ENCODE results near the gene SIX5.

Gene SIX5

DNA sequence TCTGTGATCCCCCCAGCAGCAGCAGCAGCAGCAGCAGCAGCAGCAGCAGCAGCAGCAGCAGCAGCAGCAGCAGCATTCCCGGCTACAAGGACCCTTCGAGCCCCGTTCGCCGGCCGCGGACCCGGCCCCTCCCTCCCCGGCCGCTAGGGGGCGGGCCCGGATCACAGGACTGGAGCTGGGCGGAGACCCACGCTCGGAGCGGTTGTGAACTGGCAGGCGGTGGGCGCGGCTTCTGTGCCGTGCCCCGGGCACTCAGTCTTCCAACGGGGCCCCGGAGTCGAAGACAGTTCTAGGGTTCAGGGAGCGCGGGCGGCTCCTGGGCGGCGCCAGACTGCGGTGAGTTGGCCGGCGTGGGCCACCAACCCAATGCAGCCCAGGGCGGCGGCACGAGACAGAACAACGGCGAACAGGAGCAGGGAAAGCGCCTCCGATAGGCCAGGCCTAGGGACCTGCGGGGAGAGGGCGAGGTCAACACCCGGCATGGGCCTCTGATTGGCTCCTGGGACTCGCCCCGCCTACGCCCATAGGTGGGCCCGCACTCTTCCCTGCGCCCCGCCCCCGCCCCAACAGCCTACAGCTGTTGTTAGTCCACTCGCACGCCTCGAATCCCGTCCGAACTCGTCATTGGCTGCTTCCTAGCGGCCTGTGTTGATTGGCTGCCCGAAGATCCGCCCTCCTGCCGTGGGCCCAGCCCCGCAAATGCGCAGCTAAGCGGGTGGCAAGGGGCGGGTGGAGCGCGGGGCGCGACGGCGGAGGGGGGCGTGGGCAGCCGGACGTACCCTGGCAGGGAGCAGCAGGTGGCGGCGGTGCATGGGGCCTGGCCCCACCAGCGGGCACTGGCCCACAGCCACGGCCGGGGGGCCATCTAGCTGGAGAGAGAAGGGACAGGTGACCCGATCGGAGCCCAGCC lies 1.4 kb upstream of the SIX5 start:
- intact Hi-C loops (cut with DNase I; ENCODE audit: low total_unique reads) = no loop called here

DNA sequence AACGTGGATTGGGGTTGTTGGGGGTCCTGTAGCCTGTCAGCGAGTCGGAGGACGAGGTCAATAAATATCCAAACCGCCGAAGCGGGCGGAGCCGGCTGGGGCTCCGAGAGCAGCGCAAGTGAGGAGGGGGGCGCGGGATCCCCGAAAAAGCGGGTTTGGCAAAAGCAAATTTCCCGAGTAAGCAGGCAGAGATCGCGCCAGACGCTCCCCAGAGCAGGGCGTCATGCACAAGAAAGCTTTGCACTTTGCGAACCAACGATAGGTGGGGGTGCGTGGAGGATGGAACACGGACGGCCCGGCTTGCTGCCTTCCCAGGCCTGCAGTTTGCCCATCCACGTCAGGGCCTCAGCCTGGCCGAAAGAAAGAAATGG lies 754 bp upstream of the SIX5 start:
- Histone ChIP-seq H3K4me3 (peak overlapping the region; percentile 55 to 93), H3K4me1 (peaks cover 0 to 39% (median 32%) of the 10 kb centered on the region in 4 donors), H3K9me3 (no peaks in the 10 kb centered on the region), H3K36me3 (peaks cover 11 to 45% (median 12%) of the 10 kb centered on the region in 3 donors), H3K27ac (peak overlapping the region; percentile 95 to 98), H3K27me3 (no peaks in the 10 kb centered on the region)
- TF ChIP-seq, protein P1, sequence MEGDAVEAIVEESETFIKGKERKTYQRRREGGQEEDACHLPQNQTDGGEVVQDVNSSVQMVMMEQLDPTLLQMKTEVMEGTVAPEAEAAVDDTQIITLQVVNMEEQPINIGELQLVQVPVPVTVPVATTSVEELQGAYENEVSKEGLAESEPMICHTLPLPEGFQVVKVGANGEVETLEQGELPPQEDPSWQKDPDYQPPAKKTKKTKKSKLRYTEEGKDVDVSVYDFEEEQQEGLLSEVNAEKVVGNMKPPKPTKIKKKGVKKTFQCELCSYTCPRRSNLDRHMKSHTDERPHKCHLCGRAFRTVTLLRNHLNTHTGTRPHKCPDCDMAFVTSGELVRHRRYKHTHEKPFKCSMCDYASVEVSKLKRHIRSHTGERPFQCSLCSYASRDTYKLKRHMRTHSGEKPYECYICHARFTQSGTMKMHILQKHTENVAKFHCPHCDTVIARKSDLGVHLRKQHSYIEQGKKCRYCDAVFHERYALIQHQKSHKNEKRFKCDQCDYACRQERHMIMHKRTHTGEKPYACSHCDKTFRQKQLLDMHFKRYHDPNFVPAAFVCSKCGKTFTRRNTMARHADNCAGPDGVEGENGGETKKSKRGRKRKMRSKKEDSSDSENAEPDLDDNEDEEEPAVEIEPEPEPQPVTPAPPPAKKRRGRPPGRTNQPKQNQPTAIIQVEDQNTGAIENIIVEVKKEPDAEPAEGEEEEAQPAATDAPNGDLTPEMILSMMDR (IDR thresholded peaks at IDR 0.05) = no peak
- intact Hi-C loops (cut with DNase I; ENCODE audit: low total_unique reads) = loop anchor here (10.0 kb wide), 1 partner anchor 55 kb away; no protein-coding TSS in a partner anchor
- DNase-seq = peak; percentile 54 to 83

More for the DNA sequence above, 1.4 kb upstream of the SIX5 start:
- no peaks in the 10 kb centered on the region for H3K9me3 ChIP-seq
- peak overlapping the region; percentile 95 to 98 for H3K27ac ChIP-seq
- peak; percentile 98 to 99 for DNase-seq
- H3K36me3 ChIP-seq = peaks cover 16 to 44% (median 16%) of the 10 kb centered on the region in 3 donors
- H3K27me3 ChIP-seq = no peaks in the 10 kb centered on the region
- H3K4me3 ChIP-seq = peak overlapping the region; percentile 55 to 93
- peaks cover 0 to 32% (median 25%) of the 10 kb centered on the region in 4 donors for H3K4me1 ChIP-seq
- TF ChIP-seq, protein P1 (IDR thresholded peaks at IDR 0.05) = peak; percentile 92 to 93

DNA sequence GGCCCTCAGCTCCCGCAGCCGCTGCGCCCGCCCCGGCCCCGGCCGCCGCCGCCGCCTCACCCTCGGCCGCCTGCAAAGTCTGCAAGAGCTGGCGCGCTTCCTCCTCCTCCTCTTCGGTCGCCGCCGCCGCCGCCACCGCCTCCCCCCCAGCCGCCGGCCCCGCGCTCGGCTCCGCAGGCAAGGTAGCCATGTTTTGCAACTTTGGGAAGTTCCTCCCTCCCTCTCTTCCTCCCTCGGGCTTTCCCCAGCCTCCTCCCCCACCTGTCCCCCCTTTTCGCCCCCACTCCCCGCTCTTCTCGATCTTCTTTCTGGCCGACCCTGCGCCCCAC lies 433 bp downstream of the SIX5 start:
- H3K27ac ChIP-seq = peak overlapping the region; percentile 98 to 99
- intact Hi-C loops (cut with DNase I; ENCODE audit: low total_unique reads) = loop anchor here (10.0 kb wide), 1 partner anchor 54 kb away; no protein-coding TSS in a partner anchor
- H3K4me3 ChIP-seq = peak overlapping the region; percentile 88 to 93
- H3K36me3 ChIP-seq = peaks cover 7 to 39% (median 10%) of the 10 kb centered on the region in 3 donors
- no peaks in the 10 kb centered on the region for H3K27me3 ChIP-seq
- TF ChIP-seq, protein P1 (IDR thresholded peaks at IDR 0.05) = no peak
- peaks cover 0 to 50% (median 44%) of the 10 kb centered on the region in 4 donors for H3K4me1 ChIP-seq
- DNase-seq = no peak
- no peaks in the 10 kb centered on the region for H3K9me3 ChIP-seq

DNA sequence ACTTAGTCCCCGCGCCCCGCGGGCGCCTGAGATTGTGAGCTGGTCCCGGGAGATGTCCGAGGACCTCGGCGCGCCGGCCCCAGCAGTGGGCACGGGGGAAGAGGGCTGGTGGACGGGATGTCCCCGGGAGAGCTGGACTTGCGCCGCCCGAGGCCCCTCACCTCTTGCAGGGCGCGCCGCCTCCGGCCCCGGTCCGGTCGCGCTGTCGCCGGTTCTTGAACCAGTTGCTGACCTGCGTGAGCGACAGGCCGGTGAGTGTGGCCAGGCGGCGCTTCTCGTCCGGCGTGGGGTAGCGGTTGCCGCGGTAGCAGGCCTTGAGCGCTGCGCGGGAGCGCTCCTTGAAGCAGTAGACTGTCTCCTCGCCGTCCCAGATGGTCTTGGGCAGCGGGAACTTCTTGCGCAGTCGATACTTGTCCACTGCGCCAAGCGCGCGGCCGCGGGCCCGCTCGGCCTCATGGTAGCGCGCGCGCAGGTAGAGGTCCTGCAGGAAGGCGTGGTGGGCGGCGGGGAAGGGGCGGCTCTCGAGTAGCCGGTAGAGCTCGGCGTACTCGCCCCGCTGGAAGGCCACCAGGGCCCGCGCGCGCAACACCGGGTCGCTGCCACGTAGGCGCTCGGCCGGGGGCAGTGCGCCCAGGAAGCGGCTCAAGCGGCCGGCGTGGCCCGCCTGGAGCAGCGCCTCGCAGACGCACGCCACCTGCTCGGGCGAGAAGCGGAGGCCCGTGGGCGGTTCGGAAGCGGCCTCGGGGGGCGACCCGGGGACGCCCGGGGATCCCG lies 984 bp downstream of the SIX5 start:
- peak; percentile 73 to 88 for DNase-seq
- TF ChIP-seq, protein P1 (IDR thresholded peaks at IDR 0.05) = no peak
- H3K27ac ChIP-seq = peak overlapping the region; percentile 98 to 99
- peak overlapping the region; percentile 88 to 93 for H3K4me3 ChIP-seq
- intact Hi-C loops (cut with DNase I; ENCODE audit: low total_unique reads) = loop anchor here (10.0 kb wide), 1 partner anchor 53 kb away; no protein-coding TSS in a partner anchor
- peaks cover 7 to 33% (median 8%) of the 10 kb centered on the region in 3 donors for H3K36me3 ChIP-seq
- no peaks in the 10 kb centered on the region for H3K9me3 ChIP-seq
- no peaks in the 10 kb centered on the region for H3K27me3 ChIP-seq
- peaks cover 0 to 53% (median 45%) of the 10 kb centered on the region in 4 donors for H3K4me1 ChIP-seq

DNA sequence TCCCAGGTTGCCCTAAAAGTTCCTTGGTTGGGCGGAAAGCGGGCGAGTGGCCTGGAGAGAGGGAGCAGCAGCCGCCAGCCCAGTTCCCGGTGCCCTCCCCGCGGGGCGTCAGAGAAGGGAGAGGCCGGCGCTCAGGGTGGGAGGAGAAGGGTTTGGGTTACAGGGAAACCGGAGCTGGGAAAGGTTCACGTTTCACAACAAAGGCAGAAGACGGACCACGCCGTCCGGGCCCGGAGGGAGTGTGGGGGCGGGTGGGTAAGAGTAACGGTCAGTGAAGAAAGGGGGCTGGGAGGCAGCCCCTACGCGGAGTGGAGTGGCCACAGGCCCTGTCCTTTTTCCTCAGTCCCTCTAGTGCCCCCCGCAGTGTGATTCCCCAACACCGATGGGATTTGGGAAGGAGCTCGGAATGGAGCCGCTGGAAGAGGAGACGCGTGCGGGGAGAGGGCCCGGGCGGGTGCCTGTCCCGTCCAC lies 1.6 kb downstream of the SIX5 start:
- Histone ChIP-seq H3K36me3 (peaks cover 2 to 27% (median 7%) of the 10 kb centered on the region in 3 donors), H3K4me1 (peaks cover 0 to 53% (median 45%) of the 10 kb centered on the region in 4 donors), H3K27me3 (no peaks in the 10 kb centered on the region), H3K4me3 (peak overlapping the region; percentile 88 to 93), H3K27ac (peak overlapping the region; percentile 98 to 99), H3K9me3 (no peaks in the 10 kb centered on the region)
- peak; percentile 89 to 95 for DNase-seq
- intact Hi-C loops (cut with DNase I; ENCODE audit: low total_unique reads) = loop anchor here (10.0 kb wide), 1 partner anchor 53 kb away; no protein-coding TSS in a partner anchor
- TF ChIP-seq, protein P1 (IDR thresholded peaks at IDR 0.05) = no peak
